ENCODE data around the gene JTB. TPM values are rescaled to one million over a fixed set of nuclear protein-coding genes. Genes with fewer than 3 reads are reported as not detected.

The JTB gene
- total RNA-seq, 2 experiments from 2014 or later: 124 to 178 TPM

DNA sequence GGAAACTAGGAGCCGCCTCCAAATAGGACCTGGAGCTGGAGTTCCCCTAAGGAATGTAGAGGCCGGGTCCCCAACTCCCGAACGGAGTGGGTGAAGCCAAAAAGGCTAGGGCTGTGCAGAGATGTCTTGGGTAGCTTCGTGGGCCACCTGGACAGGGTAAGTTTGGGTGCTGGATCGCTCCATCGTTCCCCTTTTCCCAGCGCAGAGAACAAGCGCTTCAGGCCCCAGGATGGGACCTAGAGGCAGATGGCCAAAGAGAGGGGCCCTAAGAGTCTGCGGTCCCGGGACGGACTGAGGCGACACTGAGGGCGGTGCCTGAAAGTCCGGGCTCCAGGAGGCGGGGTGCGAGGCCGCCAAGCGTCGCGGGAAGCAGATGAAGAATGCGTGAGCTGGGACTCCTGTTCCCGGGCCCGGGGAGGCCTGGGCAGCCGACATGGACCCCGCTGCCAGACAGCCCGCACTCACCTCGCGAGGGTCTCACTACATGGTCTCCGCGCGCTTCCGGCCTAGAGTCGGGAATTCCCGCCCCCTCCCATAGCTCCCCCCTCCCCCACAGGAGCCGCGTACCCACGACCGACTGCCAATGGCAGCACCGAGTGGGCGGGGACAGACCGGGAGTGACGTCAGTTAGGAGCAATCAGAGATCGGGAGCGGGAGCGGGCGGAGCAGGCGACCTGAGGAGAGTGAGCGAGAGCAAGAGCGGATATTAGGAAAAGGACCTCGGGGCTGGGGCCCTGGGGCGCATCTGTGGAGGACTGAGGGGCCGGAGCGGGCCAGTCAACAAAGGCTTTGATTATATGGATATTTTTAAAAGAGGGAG is 14.2 kb downstream of the JTB start, which contains the start of gene SLC39A1:
Gene SLC39A1 (minus strand): TSS at position 508 of the 820 bp plus-strand sequence. CDS start 822 bp downstream, outside the sequence.
- Histone ChIP-seq H3K27ac (ENCODE audit: low read depth, low read length, poor library complexity, severe bottlenecking) (peak within 1 kb of the TSS; percentile 63), H3K4me3 (ENCODE audit: low read depth, low read length, poor library complexity, severe bottlenecking) (peak within 1 kb of the TSS; percentile 85), H2AFZ (ENCODE audit: low read length) (peak within 1 kb of the TSS; percentile 34), H3K9me3 (ENCODE audit: low read length) (no peaks in the 10 kb centered on the region), H4K20me1 (ENCODE audit: insufficient read depth, low read length) (no peaks in the 10 kb centered on the region), H3K79me2 (ENCODE audit: insufficient read depth, low read depth, low read length) (peaks cover 39% of the 10 kb centered on the region), H3K4me2 (ENCODE audit: low read length) (peak within 1 kb of the TSS; percentile 99), H3K9me2 (ENCODE audit: insufficient read depth, low read length) (no peaks in the 10 kb centered on the region), H3K36me3 (ENCODE audit: insufficient read depth, low read length) (peaks cover 20% of the 10 kb centered on the region), H3K4me1 (ENCODE audit: insufficient read depth, low read length, poor library complexity, severe bottlenecking) (peaks cover 47% of the 10 kb centered on the region)
- TF ChIP-seq, protein P1, sequence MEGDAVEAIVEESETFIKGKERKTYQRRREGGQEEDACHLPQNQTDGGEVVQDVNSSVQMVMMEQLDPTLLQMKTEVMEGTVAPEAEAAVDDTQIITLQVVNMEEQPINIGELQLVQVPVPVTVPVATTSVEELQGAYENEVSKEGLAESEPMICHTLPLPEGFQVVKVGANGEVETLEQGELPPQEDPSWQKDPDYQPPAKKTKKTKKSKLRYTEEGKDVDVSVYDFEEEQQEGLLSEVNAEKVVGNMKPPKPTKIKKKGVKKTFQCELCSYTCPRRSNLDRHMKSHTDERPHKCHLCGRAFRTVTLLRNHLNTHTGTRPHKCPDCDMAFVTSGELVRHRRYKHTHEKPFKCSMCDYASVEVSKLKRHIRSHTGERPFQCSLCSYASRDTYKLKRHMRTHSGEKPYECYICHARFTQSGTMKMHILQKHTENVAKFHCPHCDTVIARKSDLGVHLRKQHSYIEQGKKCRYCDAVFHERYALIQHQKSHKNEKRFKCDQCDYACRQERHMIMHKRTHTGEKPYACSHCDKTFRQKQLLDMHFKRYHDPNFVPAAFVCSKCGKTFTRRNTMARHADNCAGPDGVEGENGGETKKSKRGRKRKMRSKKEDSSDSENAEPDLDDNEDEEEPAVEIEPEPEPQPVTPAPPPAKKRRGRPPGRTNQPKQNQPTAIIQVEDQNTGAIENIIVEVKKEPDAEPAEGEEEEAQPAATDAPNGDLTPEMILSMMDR (conservative IDR thresholded peaks at IDR 0.05; ENCODE audit: low read length): no peak
- TF ChIP-seq EZH2phosphoT487 (IDR thresholded peaks at IDR 0.05; ENCODE audit: borderline replicate concordance, low read depth, low read length): no peak
- intact Hi-C loops (cut with micrococcal nuclease; ENCODE audit: unreplicated experiment): loop anchor here (1.0 kb wide), 1 partner anchor 40 kb away; no protein-coding TSS in a partner anchor
- ChIA-PET POLR2A (interaction anchor here (1.1 to 2.6 kb wide), 8 partner anchors 12 to 42 kb away, joined by 3 to 24 read pairs (median 5); partner anchors contain the start of genes GATAD2B, JTB, RAB13 and RPS27), CTCF (ENCODE audit: unreplicated experiment) (interaction anchor here (0.6 to 0.9 kb wide), 3 partner anchors 12 to 19 kb away, joined by 3 to 4 read pairs (median 4); partner anchors contain the start of gene JTB)
- peak; percentile 94 for DNase-seq (ENCODE audit: low spot score)
- BruUV-seq (replicated peaks): no TSS peak

DNA sequence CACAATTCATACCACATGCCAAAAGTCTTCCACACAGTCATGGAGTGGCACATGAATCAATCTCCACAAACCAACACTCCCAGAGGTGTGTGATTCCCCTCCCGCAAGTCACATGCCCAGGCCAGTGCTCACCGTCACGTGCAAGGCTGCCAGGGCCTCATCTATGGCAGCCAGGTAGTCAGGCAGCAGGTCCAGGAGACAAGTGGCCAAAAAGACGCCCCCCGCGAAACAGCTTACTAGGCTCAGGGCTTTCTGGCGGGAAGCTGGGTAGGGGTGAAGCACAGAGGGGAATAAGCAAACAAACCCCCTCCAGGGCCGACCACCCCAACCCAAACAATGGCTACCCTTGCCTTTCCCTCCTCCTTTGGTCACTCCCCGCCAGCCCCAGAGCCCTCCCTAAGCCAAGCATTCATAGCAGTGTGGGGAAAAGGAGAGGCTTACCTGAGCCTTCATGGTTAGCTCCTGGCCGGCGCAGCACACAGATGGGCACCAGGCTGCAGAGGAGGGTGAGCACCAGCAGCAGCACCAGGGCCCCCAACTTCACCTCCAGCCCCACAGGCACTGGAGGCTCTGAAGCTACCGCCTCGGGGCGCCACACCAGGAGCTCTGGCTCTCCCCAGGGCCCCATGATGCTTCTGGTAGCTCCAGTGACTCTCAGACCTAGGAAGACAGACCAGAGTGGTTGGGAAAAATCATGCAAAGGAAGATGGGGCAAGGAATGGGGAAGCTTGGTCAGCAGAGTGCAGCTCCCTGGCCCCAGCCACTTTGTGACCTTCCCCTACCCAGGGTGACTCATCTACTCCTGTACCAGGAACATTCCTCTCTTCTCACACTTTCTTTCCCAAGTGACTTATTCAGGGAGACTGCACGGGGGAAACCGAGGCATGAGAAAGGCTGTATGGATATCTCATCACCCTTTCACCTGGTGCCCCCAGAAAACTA is 15.1 kb downstream of the JTB start:
- ChIA-PET CTCF (ENCODE audit: unreplicated experiment) (no interaction called here), POLR2A (interaction anchor here (1.1 to 2.6 kb wide), 7 partner anchors 12 to 41 kb away, joined by 3 to 24 read pairs (median 5); partner anchors contain the start of genes GATAD2B, JTB and RAB13)
- BruUV-seq (replicated peaks): no TSS peak
- peaks cover 42% of the 10 kb centered on the region for H3K4me1 ChIP-seq (ENCODE audit: insufficient read depth, low read length, poor library complexity, severe bottlenecking)
- peaks cover 20% of the 10 kb centered on the region for H3K36me3 ChIP-seq (ENCODE audit: insufficient read depth, low read length)
- peak overlapping the region; percentile 34; the same call in 1 of the 2 replicates for H2AFZ ChIP-seq (ENCODE audit: low read length)
- H4K20me1 ChIP-seq (ENCODE audit: insufficient read depth, low read length): no peaks in the 10 kb centered on the region
- no peaks in the 10 kb centered on the region for H3K9me2 ChIP-seq (ENCODE audit: insufficient read depth, low read length)
- H3K27ac ChIP-seq (ENCODE audit: low read depth, low read length, poor library complexity, severe bottlenecking): peak overlapping the region; percentile 63
- H3K9me3 ChIP-seq (ENCODE audit: low read length): no peaks in the 10 kb centered on the region
- H3K4me3 ChIP-seq (ENCODE audit: low read depth, low read length, poor library complexity, severe bottlenecking): peak overlapping the region; percentile 85
- intact Hi-C loops (cut with micrococcal nuclease; ENCODE audit: unreplicated experiment): loop anchor here (1.0 kb wide), 1 partner anchor 39 kb away; no protein-coding TSS in a partner anchor
- no peak for TF ChIP-seq EZH2phosphoT487 (IDR thresholded peaks at IDR 0.05; ENCODE audit: borderline replicate concordance, low read depth, low read length)
- TF ChIP-seq, protein P1 (conservative IDR thresholded peaks at IDR 0.05; ENCODE audit: low read length): peak; percentile 34; the same call in 1 of the 2 replicates
- peak overlapping the region; percentile 99 for H3K4me2 ChIP-seq (ENCODE audit: low read length)
- no peak for DNase-seq (ENCODE audit: low spot score)
- peaks cover 46% of the 10 kb centered on the region for H3K79me2 ChIP-seq (ENCODE audit: insufficient read depth, low read depth, low read length)

Measured in OCI-LY7 (cell line).